Panc1 (cell line): Measurements from ENCODE around the gene TAT. TPM values are rescaled to one million over a fixed set of nuclear protein-coding genes. Genes with fewer than 3 reads are reported as not detected.

ENCODE experiments used
- ATAC-seq: fragments of 200-7000 bp; cut with Tn5 transposase; 2 replicates; pipeline ENCODE4 v1.9.1; 2020; ENCODE audit warnings: mild to moderate bottlenecking, moderate library complexity
- BruUV-seq: library from RNA; stranded (reverse); fragments of 400-500 nt; replicated peaks from 2 replicates; lab custom pipeline; 2021; lab: Mats Ljungman, UMichigan
- CTCF ChIA-PET: fragments of 300-600 bp; sonication (Branson Sonifier 250); formaldehyde crosslinking; loops from one replicate; lab custom pipeline; 2022; ENCODE audit warnings: antibody characterized with exemption; lab: Charles Lee
- POLR2A ChIA-PET: fragments of 300-600 bp; sonication (Branson Sonifier 250); formaldehyde crosslinking; loops from one replicate; lab custom pipeline; 2022; ENCODE audit warnings: antibody characterized with exemption; lab: Charles Lee
- DNase-seq: peaks from one replicate; pipeline ENCODE4 v3.0.0-alpha.2; 2010; ENCODE audit warnings: low read depth, low spot score
- H3K27ac ChIP-seq: 2 replicates; pipeline ENCODE4 v1.5.1; 2011; ENCODE audit warnings: mild to moderate bottlenecking, low read length, inconsistent platforms
- H3K27me3 ChIP-seq: fragments of 200-500 bp; sonication (Bioruptor generic); 2 replicates; pipeline ENCODE4 v1.6.0; 2014; ENCODE audit warnings: low read length, inconsistent platforms; ENCODE audit not compliant: control insufficient read depth, insufficient read depth
- H3K36me3 ChIP-seq: fragments of 200-500 bp; sonication (Bioruptor generic); 2 replicates; pipeline ENCODE4 v1.5.1; 2014; ENCODE audit warnings: inconsistent platforms, mild to moderate bottlenecking, low read length, moderate library complexity; ENCODE audit not compliant: control insufficient read depth, insufficient read depth
- H3K4me1 ChIP-seq: 2 replicates; pipeline ENCODE4 v1.5.1; 2011; ENCODE audit warnings: inconsistent platforms, mild to moderate bottlenecking, low read length, moderate library complexity; ENCODE audit not compliant: control insufficient read depth, insufficient read depth
- H3K4me3 ChIP-seq, 2 experiments: 2 replicates each; pipeline ENCODE4 v1.5.1; 2011 to 2012; ENCODE audit warnings: low read depth in 2 of 2, low read length in 2 of 2, mild to moderate bottlenecking in 2 of 2, inconsistent platforms in 1 of 2, moderate library complexity in 1 of 2
- H3K9me3 ChIP-seq: fragments of 200-500 bp; sonication (Bioruptor generic); 2 replicates; pipeline ENCODE4 v1.5.1; 2014; ENCODE audit warnings: low read depth, mild to moderate bottlenecking, inconsistent platforms, low read length, moderate library complexity; ENCODE audit not compliant: control insufficient read depth, insufficient read depth
- POLR2AphosphoS5 ChIP-seq: IDR thresholded peaks from 2 replicates; pipeline ENCODE4 v1.6.1; 2012; ENCODE audit warnings: mild to moderate bottlenecking, low read depth, low read length, moderate library complexity
- SIN3A ChIP-seq: IDR thresholded peaks from 2 replicates; pipeline ENCODE4 v1.6.1; 2012; ENCODE audit warnings: low read depth, mild to moderate bottlenecking, low read length, moderate library complexity, borderline replicate concordance; ENCODE audit not compliant: insufficient read depth
- TCF7L2 ChIP-seq: IDR thresholded peaks from 2 replicates; pipeline ENCODE4 v1.6.1; 2011; ENCODE audit warnings: mild to moderate bottlenecking, low read depth, low read length, inconsistent platforms
- in situ Hi-C: cut with HindIII; loops from 2 replicates; pipeline ENCODE4 v1.10.0; 2016; ENCODE audit warnings: low sequenced_read_pairs, low pct_unique_long_range_greater_than_20kb
- intact Hi-C: fragments of 100-400 bp; cut with micrococcal nuclease; formaldehyde crosslinking; loops from one replicate; pipeline ENCODE4 v1.10.0; 2022; ENCODE audit not compliant: unreplicated experiment
- total RNA-seq: library from RNA; stranded (reverse); gene quantifications from one replicate; pipeline ENCODE4 v1.2.1, GENCODE V29; 2021; ENCODE audit not compliant: unreplicated experiment
- TF ChIP-seq, protein P1 (sequence below): fragments of 450-650 bp; IDR thresholded peaks from 2 replicates; pipeline ENCODE4 v1.5.1; 2017; ENCODE audit warnings: mild to moderate bottlenecking
- TF ChIP-seq, protein P2 (sequence below), 2 experiments: IDR thresholded peaks; 2 replicates each; pipeline ENCODE4 v1.6.1; 2011 to 2012; ENCODE audit warnings: low read depth in 2 of 2, control low read depth in 1 of 2, low read length in 1 of 2, mild to moderate bottlenecking in 1 of 2, moderate library complexity in 1 of 2; ENCODE audit not compliant: insufficient read depth in 1 of 2

The TAT gene
- total RNA-seq, 1 experiment from 2014 or later, result 0.49 TPM

DNA sequence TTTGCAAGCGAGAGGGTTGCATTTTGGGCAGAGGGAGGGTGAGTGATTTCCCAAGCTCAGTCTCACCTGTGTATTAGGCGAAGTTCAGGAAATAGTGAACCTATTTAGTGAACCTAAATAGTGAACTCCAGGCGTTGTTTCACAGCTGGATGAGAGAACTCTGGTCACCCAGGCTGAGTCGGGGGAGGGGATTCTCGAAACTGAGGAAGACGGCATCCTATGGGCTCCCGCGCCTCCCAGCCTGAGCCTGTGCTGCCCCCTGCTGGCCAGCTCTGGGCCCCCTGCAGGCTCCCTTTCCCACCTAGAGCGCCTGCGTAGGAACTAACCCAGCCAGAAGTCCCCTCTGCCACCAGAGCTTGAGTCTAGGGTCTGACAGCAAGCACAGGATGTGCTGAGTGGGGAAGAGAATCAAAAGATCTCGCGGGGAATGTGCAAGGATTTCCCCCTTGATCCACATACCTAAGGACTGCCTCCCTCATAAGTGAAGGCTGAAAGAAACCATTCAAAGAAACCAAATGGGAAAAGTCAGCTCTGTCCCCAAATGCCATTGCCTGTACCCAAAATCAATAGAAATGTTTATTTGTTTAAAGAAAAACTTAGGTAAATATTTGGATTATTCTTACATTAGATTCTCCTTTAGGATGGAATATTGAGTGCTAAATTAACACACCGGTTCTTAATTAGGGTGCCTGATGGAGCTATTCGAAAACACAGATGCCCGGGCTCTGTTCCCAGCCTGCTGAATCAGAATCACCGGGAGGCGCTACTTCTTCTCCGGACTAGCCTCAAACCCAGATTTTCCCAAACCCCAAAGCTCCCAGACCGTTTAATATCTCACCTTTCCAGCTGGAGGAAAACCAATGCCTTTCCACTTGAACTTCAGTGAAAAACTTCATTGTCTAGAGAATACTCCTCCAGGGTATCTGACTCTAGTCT lies 34.3 kb upstream of the TAT start:
- DNase-seq, result peak; percentile 39
- in situ Hi-C loops, result no loop called here
- CTCF ChIA-PET, result interaction anchor here (0.5 to 1.9 kb wide), 8 partner anchors 17 to 272 kb away, joined by 3 to 17 read pairs (median 4); partner anchors contain the start of gene TAT
- POLR2A ChIA-PET, result interaction anchor here (0.6 kb wide), 2 partner anchors 9 to 203 kb away, joined by 3 read pairs; no protein-coding TSS in a partner anchor
- no peaks in the 10 kb centered on the region; the same call in 1 of the 2 replicates for H3K27me3 ChIP-seq
- TF ChIP-seq SIN3A, result no peak
- TF ChIP-seq, protein P1, sequence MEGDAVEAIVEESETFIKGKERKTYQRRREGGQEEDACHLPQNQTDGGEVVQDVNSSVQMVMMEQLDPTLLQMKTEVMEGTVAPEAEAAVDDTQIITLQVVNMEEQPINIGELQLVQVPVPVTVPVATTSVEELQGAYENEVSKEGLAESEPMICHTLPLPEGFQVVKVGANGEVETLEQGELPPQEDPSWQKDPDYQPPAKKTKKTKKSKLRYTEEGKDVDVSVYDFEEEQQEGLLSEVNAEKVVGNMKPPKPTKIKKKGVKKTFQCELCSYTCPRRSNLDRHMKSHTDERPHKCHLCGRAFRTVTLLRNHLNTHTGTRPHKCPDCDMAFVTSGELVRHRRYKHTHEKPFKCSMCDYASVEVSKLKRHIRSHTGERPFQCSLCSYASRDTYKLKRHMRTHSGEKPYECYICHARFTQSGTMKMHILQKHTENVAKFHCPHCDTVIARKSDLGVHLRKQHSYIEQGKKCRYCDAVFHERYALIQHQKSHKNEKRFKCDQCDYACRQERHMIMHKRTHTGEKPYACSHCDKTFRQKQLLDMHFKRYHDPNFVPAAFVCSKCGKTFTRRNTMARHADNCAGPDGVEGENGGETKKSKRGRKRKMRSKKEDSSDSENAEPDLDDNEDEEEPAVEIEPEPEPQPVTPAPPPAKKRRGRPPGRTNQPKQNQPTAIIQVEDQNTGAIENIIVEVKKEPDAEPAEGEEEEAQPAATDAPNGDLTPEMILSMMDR, result peak; percentile 94
- TF ChIP-seq, protein P2, sequence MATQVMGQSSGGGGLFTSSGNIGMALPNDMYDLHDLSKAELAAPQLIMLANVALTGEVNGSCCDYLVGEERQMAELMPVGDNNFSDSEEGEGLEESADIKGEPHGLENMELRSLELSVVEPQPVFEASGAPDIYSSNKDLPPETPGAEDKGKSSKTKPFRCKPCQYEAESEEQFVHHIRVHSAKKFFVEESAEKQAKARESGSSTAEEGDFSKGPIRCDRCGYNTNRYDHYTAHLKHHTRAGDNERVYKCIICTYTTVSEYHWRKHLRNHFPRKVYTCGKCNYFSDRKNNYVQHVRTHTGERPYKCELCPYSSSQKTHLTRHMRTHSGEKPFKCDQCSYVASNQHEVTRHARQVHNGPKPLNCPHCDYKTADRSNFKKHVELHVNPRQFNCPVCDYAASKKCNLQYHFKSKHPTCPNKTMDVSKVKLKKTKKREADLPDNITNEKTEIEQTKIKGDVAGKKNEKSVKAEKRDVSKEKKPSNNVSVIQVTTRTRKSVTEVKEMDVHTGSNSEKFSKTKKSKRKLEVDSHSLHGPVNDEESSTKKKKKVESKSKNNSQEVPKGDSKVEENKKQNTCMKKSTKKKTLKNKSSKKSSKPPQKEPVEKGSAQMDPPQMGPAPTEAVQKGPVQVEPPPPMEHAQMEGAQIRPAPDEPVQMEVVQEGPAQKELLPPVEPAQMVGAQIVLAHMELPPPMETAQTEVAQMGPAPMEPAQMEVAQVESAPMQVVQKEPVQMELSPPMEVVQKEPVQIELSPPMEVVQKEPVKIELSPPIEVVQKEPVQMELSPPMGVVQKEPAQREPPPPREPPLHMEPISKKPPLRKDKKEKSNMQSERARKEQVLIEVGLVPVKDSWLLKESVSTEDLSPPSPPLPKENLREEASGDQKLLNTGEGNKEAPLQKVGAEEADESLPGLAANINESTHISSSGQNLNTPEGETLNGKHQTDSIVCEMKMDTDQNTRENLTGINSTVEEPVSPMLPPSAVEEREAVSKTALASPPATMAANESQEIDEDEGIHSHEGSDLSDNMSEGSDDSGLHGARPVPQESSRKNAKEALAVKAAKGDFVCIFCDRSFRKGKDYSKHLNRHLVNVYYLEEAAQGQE (IDR thresholded peaks at IDR 0.05; ENCODE audit: insufficient read depth in 1 of 2, low read depth in 2 of 2, low read length in 1 of 2), result no peak
- TF ChIP-seq TCF7L2, result no peak
- TF ChIP-seq POLR2AphosphoS5, result no peak
- no peak overlapping the region for H3K4me3 ChIP-seq
- BruUV-seq, result no TSS peak
- intact Hi-C loops, result loop anchor here (5.0 kb wide), 1 partner anchor 44 kb away; no protein-coding TSS in a partner anchor
- no peaks in the 10 kb centered on the region for H3K9me3 ChIP-seq
- no peaks in the 10 kb centered on the region for H3K36me3 ChIP-seq
- H3K27ac ChIP-seq, result no peak overlapping the region
- no peaks in the 10 kb centered on the region for H3K4me1 ChIP-seq
- ATAC-seq, result peak; percentile 96

DNA sequence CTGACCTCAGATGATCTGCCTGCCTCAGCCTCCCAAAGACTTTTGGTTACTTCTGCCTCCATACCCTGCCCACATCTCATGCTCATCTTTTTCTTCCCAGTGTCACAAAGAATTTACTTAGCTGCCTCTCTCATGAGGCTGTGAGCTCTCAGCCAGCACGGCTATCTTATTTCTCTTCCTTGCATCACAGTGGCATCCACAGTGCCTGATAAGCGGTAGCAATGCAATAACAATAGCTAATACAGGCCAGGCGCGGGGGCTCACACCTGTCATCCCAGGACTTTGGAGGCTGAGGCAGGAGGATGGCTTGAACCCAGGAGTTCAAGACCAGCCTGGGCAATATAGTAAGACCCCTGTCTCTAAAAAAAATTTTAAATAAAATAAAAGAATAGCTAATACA lies 33.6 kb upstream of the TAT start:
- H3K27me3 ChIP-seq, result no peaks in the 10 kb centered on the region; the same call in 1 of the 2 replicates
- POLR2A ChIA-PET, result interaction anchor here (0.6 kb wide), 2 partner anchors 10 to 202 kb away, joined by 3 read pairs; no protein-coding TSS in a partner anchor
- no peaks in the 10 kb centered on the region for H3K4me1 ChIP-seq
- in situ Hi-C loops (no loop called here), intact Hi-C loops (loop anchor here (5.0 kb wide), 1 partner anchor 43 kb away; no protein-coding TSS in a partner anchor)
- no peak for DNase-seq
- H3K9me3 ChIP-seq, result no peaks in the 10 kb centered on the region
- CTCF ChIA-PET, result interaction anchor here (0.6 to 1.9 kb wide), 7 partner anchors 34 to 273 kb away, joined by 3 to 17 read pairs (median 4); partner anchors contain the start of gene TAT
- H3K36me3 ChIP-seq, result no peaks in the 10 kb centered on the region
- no TSS peak for BruUV-seq
- no peak for ATAC-seq
- TF ChIP-seq, protein P1, result no peak
- TF ChIP-seq SIN3A (no peak), TCF7L2 (no peak)
- TF ChIP-seq, protein P2 (IDR thresholded peaks at IDR 0.05; ENCODE audit: insufficient read depth in 1 of 2, low read depth in 2 of 2, low read length in 1 of 2), result no peak
- no peak overlapping the region for H3K4me3 ChIP-seq
- H3K27ac ChIP-seq, result no peak overlapping the region
